Measurements from ENCODE around the gene NR2F1. TPM values are rescaled to one million over a fixed set of nuclear protein-coding genes. Genes with fewer than 3 reads are reported as not detected.

NR2F1 gene
- total RNA-seq, 6 experiments from 2014 or later: 21.1 to 27.5 (median 23.6) TPM

DNA sequence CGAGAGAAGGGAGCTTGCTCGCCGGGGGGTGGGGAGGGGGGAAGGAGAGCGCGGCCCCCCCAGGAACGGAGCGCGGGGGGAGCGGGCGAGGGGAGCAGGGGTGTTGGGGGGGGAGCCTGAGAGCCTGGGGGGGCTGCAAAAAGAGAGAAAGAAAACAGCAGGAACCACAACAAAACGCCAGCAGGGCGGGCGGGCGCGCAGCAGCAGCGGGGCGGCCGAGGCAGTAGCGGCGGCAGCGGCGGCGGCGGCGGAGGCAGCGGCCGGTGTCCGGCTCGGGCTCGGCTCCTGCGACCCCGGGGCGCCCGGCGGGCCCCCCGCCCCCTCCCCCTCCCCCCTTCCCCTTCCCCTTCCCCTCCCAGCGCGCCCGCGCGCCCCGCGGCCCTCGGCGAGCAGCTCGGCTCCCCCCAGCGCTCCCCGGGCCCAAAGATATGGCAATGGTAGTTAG, 1.6 kb downstream of the NR2F1 start:
- Mint-ChIP-seq H3K27me3 (ENCODE audit: insufficient read depth) (no peaks in the 10 kb centered on the region; the same call in 1 of the 2 replicates), H3K9me3 (peaks cover 3% of the 10 kb centered on the region; the same call in 1 of the 2 replicates), H3K36me3 (ENCODE audit: low read depth) (peaks cover 19% of the 10 kb centered on the region), H3K4me1 (ENCODE audit: low read depth) (peaks cover 31% of the 10 kb centered on the region), H3K27ac (no peak overlapping the region), H3K4me3 (no peak overlapping the region; the same call in none of the 2 replicates)
- no peak for TF ChIP-seq CTCF (IDR thresholded peaks at IDR 0.05)
- no peak for DNase-seq

- Mint-ChIP-seq H3K27ac (peak overlapping the region; percentile 71), H3K36me3 (ENCODE audit: low read depth) (peaks cover 19% of the 10 kb centered on the region), H3K27me3 (ENCODE audit: insufficient read depth) (no peaks in the 10 kb centered on the region; the same call in 1 of the 2 replicates), H3K9me3 (peaks cover 3% of the 10 kb centered on the region; the same call in 1 of the 2 replicates), H3K4me3 (peak overlapping the region; percentile 97), H3K4me1 (ENCODE audit: low read depth) (peaks cover 37% of the 10 kb centered on the region)
- DNase-seq: no peak
- TF ChIP-seq CTCF (IDR thresholded peaks at IDR 0.05): no peak
Measured at GRCh38 chr5:93585041-93585766, 2.2 kb downstream of the NR2F1 start.

DNA sequence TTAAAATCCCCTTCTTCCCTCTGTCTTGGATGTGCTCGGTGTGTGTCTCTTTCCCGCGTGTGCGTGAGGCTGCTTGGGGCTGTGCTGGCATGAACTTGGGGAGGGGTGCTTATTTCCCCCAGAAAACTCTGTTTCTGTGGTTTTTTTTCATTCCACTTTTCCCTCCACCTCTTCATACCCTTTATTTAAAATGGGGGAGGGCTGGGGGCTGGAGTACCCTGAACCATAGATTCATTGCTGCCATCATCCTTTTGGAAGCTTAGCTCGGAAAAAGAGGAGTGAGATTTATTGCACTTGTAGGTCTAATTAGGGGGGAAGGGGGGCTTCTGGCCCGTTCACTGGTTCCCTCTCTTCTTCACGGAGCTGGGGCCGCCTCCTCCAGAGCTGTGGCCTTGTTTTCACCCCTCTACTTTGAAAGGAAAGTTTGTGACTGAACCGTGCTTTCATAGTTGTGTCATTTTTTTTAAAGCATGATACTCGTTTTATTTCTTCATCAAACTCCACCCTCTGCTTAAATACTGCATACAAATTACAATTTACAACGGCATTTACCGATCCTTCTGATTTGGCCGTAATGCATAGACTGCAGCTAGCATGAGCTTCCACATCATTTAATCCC, 2.9 kb downstream of the NR2F1 start:
- no peak for DNase-seq
- Mint-ChIP-seq H3K4me3 (peak overlapping the region; percentile 97), H3K4me1 (ENCODE audit: low read depth) (peaks cover 42% of the 10 kb centered on the region), H3K9me3 (peaks cover 3% of the 10 kb centered on the region; the same call in 1 of the 2 replicates), H3K27ac (peak overlapping the region; percentile 71), H3K36me3 (ENCODE audit: low read depth) (peaks cover 13% of the 10 kb centered on the region), H3K27me3 (ENCODE audit: insufficient read depth) (no peaks in the 10 kb centered on the region; the same call in 1 of the 2 replicates)
- no peak for TF ChIP-seq CTCF (IDR thresholded peaks at IDR 0.05)

DNA sequence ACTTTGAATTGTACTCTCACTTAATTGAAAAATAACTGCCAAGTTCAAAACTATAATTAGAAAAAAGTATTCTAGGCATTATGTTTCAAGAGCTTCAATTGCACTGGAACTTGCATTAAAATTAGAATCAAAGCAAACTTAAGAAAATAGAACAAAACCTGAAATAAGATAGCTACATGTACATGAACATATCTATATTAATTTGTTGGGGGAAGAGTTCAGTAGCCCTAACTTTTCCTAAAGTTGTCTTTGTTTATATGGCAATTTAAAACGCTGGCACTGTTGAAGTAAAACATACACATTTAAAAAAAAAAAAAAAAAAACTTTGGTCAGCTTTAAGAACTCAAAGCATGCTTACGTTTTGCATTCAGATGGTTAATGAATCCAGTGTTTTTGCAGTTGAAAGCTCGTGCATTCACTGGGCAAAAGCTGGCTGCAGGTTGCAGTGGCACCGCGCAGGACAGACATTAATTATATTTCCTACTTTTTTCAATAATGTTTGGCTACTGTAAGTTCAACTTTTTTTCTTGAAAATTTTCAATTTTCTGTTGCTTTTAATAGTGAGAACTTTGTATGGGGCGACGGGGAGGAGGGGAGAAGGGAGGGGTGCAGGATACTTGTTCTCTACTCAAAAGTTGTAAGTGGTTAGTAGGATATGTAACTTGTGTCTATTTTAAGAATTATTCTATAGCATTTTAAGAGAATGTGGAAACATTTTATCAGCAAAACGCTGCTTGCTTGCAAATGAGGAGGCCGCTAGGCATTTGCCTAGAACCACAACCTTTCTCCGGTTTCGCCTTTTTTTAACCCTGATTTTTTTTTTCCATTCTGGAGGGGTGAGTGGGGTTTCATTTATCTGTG, 3.9 kb downstream of the NR2F1 start:
- Mint-ChIP-seq H3K9me3 (peaks cover 3% of the 10 kb centered on the region; the same call in 1 of the 2 replicates), H3K27me3 (ENCODE audit: insufficient read depth) (no peaks in the 10 kb centered on the region; the same call in 1 of the 2 replicates), H3K4me1 (ENCODE audit: low read depth) (peaks cover 42% of the 10 kb centered on the region), H3K4me3 (peak overlapping the region; percentile 97), H3K27ac (no peak overlapping the region), H3K36me3 (ENCODE audit: low read depth) (peaks cover 13% of the 10 kb centered on the region)
- DNase-seq: no peak
- TF ChIP-seq CTCF (IDR thresholded peaks at IDR 0.05): no peak

DNA sequence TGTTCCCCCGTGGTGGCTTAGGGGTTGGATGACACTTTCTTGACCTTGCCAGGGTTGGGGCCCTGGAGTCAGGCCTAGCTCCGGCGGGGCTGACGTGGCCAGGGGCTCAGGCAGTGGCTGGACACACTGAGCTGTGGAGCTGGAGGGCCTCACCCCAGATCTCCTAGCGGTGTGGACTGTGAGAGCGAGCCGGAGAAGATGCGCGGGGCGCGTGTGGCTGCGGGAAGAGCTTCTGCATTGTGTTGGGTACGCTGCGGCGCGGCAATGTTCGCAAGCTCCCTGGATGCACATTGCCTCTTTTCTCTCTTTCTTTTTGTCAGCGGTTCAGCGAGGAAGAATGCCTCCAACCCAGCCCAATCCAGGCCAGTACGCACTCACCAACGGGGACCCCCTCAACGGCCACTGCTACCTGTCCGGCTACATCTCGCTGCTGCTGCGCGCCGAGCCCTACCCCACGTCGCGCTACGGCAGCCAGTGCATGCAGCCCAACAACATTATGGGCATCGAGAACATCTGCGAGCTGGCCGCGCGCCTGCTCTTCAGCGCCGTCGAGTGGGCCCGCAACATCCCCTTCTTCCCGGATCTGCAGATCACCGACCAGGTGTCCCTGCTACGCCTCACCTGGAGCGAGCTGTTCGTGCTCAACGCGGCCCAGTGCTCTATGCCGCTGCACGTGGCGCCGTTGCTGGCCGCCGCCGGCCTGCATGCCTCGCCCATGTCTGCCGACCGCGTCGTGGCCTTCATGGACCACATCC, 4.8 kb downstream of the NR2F1 start:
- H3K36me3 Mint-ChIP-seq (ENCODE audit: low read depth): peaks cover 13% of the 10 kb centered on the region
- peaks cover 42% of the 10 kb centered on the region for H3K4me1 Mint-ChIP-seq (ENCODE audit: low read depth)
- H3K27ac Mint-ChIP-seq: no peak overlapping the region
- H3K9me3 Mint-ChIP-seq: peaks cover 3% of the 10 kb centered on the region; the same call in 1 of the 2 replicates
- no peak for TF ChIP-seq CTCF (IDR thresholded peaks at IDR 0.05)
- no peak for DNase-seq
- H3K27me3 Mint-ChIP-seq (ENCODE audit: insufficient read depth): no peaks in the 10 kb centered on the region; the same call in 1 of the 2 replicates
- H3K4me3 Mint-ChIP-seq: no peak overlapping the region

Measured in HFFc6 (cell line).